GM12878 (cell line): ENCODE data around the gene PAPSS2. TPM values are rescaled to one million over a fixed set of nuclear protein-coding genes. Genes with fewer than 3 reads are reported as not detected.

Experiments used
- BCLAF1 ChIP-seq: fragments of 450-650 bp; IDR thresholded peaks from 2 replicates; pipeline ENCODE4 v1.6.1; 2017; ENCODE audit warnings: antibody characterized with exemption, mild to moderate bottlenecking, moderate library complexity
- KDM1A ChIP-seq: fragments of 200-600 bp; sonication (generic); IDR thresholded peaks from 2 replicates; pipeline ENCODE4 v1.6.1; 2016; ENCODE audit warnings: borderline replicate concordance
- PAX5 ChIP-seq: IDR thresholded peaks from 2 replicates; pipeline ENCODE4 v1.6.1; 2011; ENCODE audit warnings: low read depth, low read length, borderline replicate concordance
- PAX8 ChIP-seq: fragments of 450-650 bp; IDR thresholded peaks from 2 replicates; pipeline ENCODE4 v1.6.1; 2017; ENCODE audit warnings: mild to moderate bottlenecking, moderate library complexity
- RUNX3 ChIP-seq: IDR thresholded peaks from 2 replicates; pipeline ENCODE4 v1.6.1; 2012; ENCODE audit warnings: low read length, inconsistent platforms
- ZBED1 ChIP-seq: IDR thresholded peaks from 2 replicates; pipeline ENCODE4 v1.6.1; 2016; ENCODE audit warnings: borderline replicate concordance
- ZNF217 ChIP-seq: fragments of 450-650 bp; IDR thresholded peaks from 2 replicates; pipeline ENCODE4 v1.6.1; 2017; ENCODE audit warnings: antibody characterized with exemption, mild to moderate bottlenecking
- polyA plus RNA-seq, 11 experiments: library from polyadenylated mRNA; depleted of rRNA in 4 of 11; unstranded in 6 of 11; stranded (reverse) in 5 of 11; fragments of >200 nt; fragmentation: Nextera tagmentation in 4 of 11; fragmentation: Illumina TruSeq in 1 of 11; extraction: Ambion mirVana in 4 of 11; extraction: Trizol in 1 of 11; gene quantifications; 1 replicate in 1 of 11; 2 replicates in 10 of 11; pipeline versions ENCODE4 v1.2.1 to v1.2.3, GENCODE V29; 2011 to 2016; ENCODE audit warnings: inconsistent platforms in 2 of 11, missing spikeins in 2 of 11, low read depth in 1 of 11
- total RNA-seq, 4 experiments: library from RNA; depleted of rRNA in 3 of 4; stranded (reverse); fragments of >200 nt in 3 of 4; fragmentation: Illumina TruSeq in 1 of 4; extraction: Trizol in 1 of 4; gene quantifications; 2 replicates each; pipeline versions ENCODE4 v1.2.1 to v1.2.3, GENCODE V29; 2013 to 2021
- TF ChIP-seq, protein P1 (sequence below): fragments of 450-650 bp; formaldehyde crosslinking; IDR thresholded peaks from 2 replicates; pipeline ENCODE4 v1.5.0; 2022; ENCODE audit warnings: mild to moderate bottlenecking, missing genetic modification characterization

Gene PAPSS2
- total and polyA plus RNA-seq, 10 of the 15 experiments (the other 5 are each of a cell fraction or from before 2014, with no cell fraction given): 0.15 to 2.1 (median 0.37) TPM

- TF ChIP-seq, protein P1, sequence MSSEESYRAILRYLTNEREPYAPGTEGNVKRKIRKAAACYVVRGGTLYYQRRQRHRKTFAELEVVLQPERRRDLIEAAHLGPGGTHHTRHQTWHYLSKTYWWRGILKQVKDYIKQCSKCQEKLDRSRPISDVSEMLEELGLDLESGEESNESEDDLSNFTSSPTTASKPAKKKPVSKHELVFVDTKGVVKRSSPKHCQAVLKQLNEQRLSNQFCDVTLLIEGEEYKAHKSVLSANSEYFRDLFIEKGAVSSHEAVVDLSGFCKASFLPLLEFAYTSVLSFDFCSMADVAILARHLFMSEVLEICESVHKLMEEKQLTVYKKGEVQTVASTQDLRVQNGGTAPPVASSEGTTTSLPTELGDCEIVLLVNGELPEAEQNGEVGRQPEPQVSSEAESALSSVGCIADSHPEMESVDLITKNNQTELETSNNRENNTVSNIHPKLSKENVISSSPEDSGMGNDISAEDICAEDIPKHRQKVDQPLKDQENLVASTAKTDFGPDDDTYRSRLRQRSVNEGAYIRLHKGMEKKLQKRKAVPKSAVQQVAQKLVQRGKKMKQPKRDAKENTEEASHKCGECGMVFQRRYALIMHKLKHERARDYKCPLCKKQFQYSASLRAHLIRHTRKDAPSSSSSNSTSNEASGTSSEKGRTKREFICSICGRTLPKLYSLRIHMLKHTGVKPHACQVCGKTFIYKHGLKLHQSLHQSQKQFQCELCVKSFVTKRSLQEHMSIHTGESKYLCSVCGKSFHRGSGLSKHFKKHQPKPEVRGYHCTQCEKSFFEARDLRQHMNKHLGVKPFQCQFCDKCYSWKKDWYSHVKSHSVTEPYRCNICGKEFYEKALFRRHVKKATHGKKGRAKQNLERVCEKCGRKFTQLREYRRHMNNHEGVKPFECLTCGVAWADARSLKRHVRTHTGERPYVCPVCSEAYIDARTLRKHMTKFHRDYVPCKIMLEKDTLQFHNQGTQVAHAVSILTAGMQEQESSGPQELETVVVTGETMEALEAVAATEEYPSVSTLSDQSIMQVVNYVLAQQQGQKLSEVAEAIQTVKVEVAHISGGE (CRISPR knock-in tag): no peak
- TF ChIP-seq ZBED1 (no peak), PAX8 (no peak), BCLAF1 (no peak), KDM1A (no peak), PAX5 (no peak), ZNF217 (no peak), RUNX3 (no peak)
These were observed 12.9 kb downstream of the PAPSS2 start (continued) for GRCh38 chr10:87672551-87672950.
